GM12875 (cell line): ENCODE measurements around the gene MCRS1.
A peak's percentile ranks its signal among the peaks of the same experiment; 100 is the strongest.

Experiments used
- H3K4me3 ChIP-seq: one replicate; pipeline ENCODE4 v1.5.1; 2011; ENCODE audit warnings: low read depth, low read length, control low read depth
- TF ChIP-seq, protein P1 (sequence below): IDR thresholded peaks from 2 replicates; pipeline ENCODE4 v1.5.1; 2011; ENCODE audit warnings: low read depth, mild to moderate bottlenecking, control low read depth, inconsistent platforms, low read length, moderate library complexity, borderline replicate concordance; ENCODE audit not compliant: insufficient read depth

MCRS1 gene

DNA sequence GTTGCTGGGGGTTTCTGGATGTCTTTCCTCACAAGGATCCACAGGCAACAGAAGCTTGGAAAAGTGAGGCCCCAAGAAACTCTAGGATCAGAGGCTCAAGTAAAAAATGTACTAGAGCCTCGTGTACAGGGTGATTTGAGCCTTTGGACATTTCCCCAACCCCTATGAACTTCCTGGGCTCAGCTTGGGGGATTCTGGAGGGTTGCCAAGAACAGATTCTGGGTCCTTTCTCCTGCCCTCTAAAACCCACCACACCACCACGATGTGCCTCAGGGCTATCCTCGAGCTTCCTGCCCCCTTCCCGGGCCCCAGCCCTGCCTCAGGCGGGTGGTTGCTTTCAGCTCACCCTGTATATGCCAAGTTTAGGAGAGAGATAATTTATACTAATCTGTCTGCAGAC is 36.9 kb upstream of the MCRS1 start:
- no peak overlapping the region for H3K4me3 ChIP-seq
- TF ChIP-seq, protein P1, sequence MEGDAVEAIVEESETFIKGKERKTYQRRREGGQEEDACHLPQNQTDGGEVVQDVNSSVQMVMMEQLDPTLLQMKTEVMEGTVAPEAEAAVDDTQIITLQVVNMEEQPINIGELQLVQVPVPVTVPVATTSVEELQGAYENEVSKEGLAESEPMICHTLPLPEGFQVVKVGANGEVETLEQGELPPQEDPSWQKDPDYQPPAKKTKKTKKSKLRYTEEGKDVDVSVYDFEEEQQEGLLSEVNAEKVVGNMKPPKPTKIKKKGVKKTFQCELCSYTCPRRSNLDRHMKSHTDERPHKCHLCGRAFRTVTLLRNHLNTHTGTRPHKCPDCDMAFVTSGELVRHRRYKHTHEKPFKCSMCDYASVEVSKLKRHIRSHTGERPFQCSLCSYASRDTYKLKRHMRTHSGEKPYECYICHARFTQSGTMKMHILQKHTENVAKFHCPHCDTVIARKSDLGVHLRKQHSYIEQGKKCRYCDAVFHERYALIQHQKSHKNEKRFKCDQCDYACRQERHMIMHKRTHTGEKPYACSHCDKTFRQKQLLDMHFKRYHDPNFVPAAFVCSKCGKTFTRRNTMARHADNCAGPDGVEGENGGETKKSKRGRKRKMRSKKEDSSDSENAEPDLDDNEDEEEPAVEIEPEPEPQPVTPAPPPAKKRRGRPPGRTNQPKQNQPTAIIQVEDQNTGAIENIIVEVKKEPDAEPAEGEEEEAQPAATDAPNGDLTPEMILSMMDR = no peak

DNA sequence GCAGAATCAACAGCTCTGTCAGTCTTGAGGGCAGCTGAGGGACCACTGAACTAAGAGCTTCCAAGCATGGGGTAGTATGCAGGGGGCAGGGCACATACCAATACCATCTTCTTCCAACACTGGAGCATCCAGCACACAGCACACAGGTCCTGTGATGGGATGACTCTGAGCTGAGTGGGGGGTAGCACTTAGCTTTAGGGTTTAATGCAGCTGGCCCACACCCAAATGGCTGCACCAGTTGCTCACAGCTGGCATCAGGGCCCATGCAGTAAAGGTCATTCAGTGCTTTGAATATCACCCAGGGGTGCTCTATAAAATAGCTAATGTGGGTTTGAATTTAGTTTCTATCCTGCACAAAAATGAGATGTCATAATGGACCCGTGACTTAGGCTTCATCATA is 35.8 kb upstream of the MCRS1 start:
- TF ChIP-seq, protein P1 = no peak
- H3K4me3 ChIP-seq = no peak overlapping the region

DNA sequence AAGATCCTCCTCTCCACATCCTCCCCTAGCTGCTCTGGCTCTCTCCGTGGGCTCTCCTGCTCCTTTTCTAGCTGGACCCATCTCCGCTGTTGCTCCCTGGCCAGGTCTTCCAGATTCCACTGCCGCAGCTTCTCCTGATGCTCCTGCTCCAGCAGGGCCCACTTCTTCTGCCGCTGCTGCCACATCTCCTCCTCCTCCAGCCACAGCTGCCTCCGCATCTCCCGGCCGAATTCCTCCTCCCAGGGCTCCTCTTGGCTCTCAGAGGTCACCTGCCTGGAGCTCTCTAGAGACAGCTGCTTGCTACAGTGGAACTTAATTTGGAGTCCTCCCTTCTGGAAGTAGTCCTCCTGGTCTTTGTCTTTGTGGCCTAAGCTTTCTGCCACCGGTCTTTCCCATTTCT is 32.0 kb upstream of the MCRS1 start:
- no peak overlapping the region for H3K4me3 ChIP-seq
- TF ChIP-seq, protein P1 = no peak

DNA sequence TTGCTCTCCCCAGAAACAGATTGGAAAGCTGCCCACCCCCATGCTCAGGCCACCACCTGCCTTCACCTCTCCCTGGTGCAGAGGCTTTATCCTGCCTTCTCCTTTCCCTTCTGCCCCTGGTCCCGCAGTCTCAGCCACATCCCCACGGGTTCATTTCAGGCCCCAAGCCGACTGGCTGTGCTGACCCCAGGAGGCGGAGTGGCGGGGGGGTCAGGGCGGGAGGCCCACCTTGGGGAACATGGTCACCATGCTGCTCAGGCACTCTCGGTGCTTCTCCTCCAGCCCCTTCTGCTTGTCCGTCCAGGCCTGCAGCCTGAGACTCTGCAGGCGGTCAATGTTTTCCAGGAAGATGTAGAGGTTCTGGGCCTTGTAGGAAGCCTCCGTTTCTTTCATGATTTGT is 30.6 kb upstream of the MCRS1 start:
- H3K4me3 ChIP-seq = no peak overlapping the region
- TF ChIP-seq, protein P1 = no peak

DNA sequence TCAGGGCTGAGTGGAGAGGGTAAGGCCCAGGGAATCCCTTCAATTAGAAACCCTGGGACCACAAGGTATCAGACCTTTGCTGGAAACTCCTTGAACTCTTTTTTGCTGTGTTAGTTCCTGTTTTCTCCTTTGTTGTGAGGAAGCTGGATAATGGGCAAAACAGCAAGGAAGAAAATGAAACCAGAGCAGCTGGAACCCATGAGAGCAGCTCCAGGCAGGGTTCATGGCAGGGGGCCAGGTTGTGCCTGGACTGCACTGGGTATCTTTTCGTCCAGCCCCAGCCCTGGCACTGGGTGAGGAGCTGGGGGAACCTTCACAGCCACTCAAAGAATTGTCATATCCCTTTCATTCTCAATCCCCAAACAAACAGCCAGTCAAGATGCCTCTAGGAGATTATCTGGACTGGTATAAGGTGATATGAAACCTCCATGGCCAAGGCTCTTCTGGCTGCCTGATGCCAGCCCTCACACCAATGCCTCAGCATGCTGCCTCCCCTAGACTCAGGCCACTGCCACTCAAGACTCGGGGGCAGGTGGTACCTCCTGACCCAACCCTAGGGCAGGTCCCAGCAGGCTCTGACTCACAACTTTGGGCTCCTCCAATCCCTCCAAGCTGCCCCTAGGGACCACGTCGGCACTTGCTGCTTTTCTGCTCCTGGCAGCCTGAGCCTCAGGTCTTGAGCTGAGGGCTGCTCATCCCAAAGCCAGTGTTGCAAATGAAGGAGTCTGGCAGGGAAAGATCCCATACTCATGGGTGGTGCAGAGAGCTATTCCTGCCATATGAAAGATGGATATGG is 21.0 kb upstream of the MCRS1 start:
- no peak overlapping the region for H3K4me3 ChIP-seq
- TF ChIP-seq, protein P1 = no peak

DNA sequence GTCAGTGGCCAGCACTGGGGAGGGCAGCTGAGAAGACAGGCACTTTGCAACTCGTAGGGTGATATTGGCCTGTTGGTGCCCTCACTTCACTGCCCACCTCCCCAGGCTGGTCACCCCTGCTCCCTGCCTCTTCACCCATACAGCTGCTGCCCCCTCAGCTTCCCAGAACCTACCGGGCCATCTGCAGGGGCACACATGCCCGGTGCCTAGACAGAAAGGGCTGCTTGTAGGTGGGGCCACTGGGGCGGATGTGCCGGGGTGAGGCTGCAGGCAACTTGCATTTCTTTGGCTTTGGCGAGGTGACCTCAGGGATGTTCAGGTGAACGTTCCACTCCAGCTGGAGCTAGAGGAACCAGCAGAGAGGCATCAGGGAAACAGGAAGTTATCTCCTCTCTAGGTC is 20.3 kb upstream of the MCRS1 start:
- H3K4me3 ChIP-seq = no peak overlapping the region
- TF ChIP-seq, protein P1 = no peak

DNA sequence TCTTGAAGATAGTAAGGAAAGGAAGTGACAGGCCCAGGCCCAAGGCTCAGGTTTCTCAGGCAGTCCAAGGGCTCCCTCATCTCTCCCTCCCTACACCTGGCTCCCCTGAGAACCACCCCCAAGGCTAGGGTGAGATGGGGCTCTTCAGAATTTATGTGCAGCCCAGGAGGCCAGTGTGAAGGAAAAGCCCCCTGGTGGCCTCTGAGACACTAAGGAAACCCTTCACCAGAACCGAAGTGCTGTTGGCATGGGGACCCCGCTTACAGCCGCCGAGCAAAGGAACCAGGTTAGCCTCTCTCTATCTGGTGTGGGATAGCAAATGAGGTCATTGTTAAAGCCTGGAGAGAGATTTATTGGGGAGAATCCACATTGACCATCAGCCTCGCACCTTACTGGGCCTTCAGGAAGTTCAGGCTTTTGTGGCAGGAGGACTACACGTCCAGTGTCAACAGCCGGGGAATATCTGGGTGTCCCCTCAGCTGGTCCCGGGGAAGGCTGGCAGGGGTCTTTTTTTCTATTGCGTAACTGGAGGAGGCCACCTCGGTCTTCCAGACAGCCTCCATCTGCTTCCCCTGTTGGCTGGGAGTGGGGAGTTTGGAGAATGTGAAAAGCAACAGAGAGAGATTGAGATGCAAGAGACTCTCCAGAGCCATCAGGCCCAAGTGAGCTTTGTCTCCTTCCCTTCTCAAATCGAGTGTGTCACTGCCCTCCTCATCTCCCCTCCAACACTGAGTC is 19.4 kb upstream of the MCRS1 start:
- TF ChIP-seq, protein P1 = 0 out of 2 replicates have a peak, but pooled peaks have one; percentile 2
- no peak overlapping the region for H3K4me3 ChIP-seq
